ENCODE results near the gene EXOSC9. TPM values are rescaled to one million over a fixed set of nuclear protein-coding genes. Genes with fewer than 3 reads are reported as not detected.

The EXOSC9 gene
- total and polyA plus RNA-seq, 2 of the 8 experiments (the other 6 are each of a cell fraction or from before 2014, with no cell fraction given): 33.2 to 54.9 TPM

- Histone ChIP-seq H3K18ac (ENCODE audit: extremely low read depth, low read length) (no peak overlapping the region), H2BK5ac (ENCODE audit: low read depth, low read length) (no peak overlapping the region), H3K56ac (replicated peaks; ENCODE audit: insufficient read length, low read depth, low read length) (no peak overlapping the region), H3K79me1 (ENCODE audit: low read depth, low read length) (no peaks in the 10 kb centered on the region), H3K36me3 (ENCODE audit: control insufficient read depth in 2 of 4, insufficient read depth in 4 of 4, low read length in 3 of 4) (no peaks in the 10 kb centered on the region), H2AFZ (ENCODE audit: low read length) (no peak overlapping the region), H3K23me2 (ENCODE audit: low read depth, low read length) (peaks cover 2% of the 10 kb centered on the region; the same call in 1 of the 2 replicates), H3K4ac (replicated peaks; ENCODE audit: insufficient read length, low read depth, low read length) (no peak overlapping the region), H3K9ac (replicated peaks in 1 of 4; ENCODE audit: extremely low read depth in 1 of 4, low read depth in 3 of 4, low read length in 3 of 4) (no peak overlapping the region), H3K9me3 (ENCODE audit: insufficient read depth in 2 of 2, low read depth in 1 of 2, low read length in 1 of 2) (no peaks in the 10 kb centered on the region), H4K5ac (ENCODE audit: insufficient read length, low read depth, low read length) (no peak overlapping the region), H2AK5ac (ENCODE audit: low read depth, low read length) (no peak overlapping the region), H4K20me1 (replicated peaks in 1 of 2; ENCODE audit: control insufficient read depth in 1 of 2, insufficient read depth in 2 of 2, low read length in 2 of 2) (no peaks in the 10 kb centered on the region), H3K27me3 (replicated peaks in 1 of 4; ENCODE audit: control insufficient read depth in 3 of 4, extremely low read depth in 1 of 4, insufficient read depth in 3 of 4, low read length in 3 of 4) (peaks cover 0 to 2% (median 0%) of the 10 kb centered on the region in 4 experiments; a peak in 1 of 7 replicates), H4K91ac (replicated peaks; ENCODE audit: insufficient read length, low read length) (no peak overlapping the region), H3K23ac (ENCODE audit: insufficient read length) (no peak overlapping the region), H2BK15ac (ENCODE audit: low read length) (no peak overlapping the region), H4K8ac (ENCODE audit: extremely low read depth, insufficient read depth, low read length) (no peak overlapping the region), H3K14ac (ENCODE audit: insufficient read length) (no peak overlapping the region), H2BK12ac (ENCODE audit: low read depth, low read length) (no peak overlapping the region), H3K4me3 (ENCODE audit: extremely low read depth in 1 of 4, insufficient read depth in 2 of 4, low read depth in 3 of 4, low read length in 4 of 4) (no peak overlapping the region), H2BK120ac (replicated peaks; ENCODE audit: low read depth, low read length) (no peak overlapping the region), H3K79me2 (ENCODE audit: control insufficient read depth in 1 of 2, insufficient read depth in 2 of 2, low read length in 2 of 2) (no peaks in the 10 kb centered on the region), H3K27ac (ENCODE audit: low read depth, low read length) (no peak overlapping the region), H2BK20ac (ENCODE audit: low read length) (no peak overlapping the region), H3K4me1 (replicated peaks in 1 of 4; ENCODE audit: control insufficient read depth in 3 of 4, insufficient read depth in 4 of 4, low read length in 3 of 4) (0 out of 7 replicates have a peak, but pooled peaks cover 0 to 2% (median 0%) of the 10 kb centered on the region in 4 experiments), H3K4me2 (ENCODE audit: insufficient read depth in 1 of 2, low read depth in 2 of 2, low read length in 2 of 2) (no peak overlapping the region)
- 100% methylated on average over 1 of the region's 1 CpG; no CpG with 5 or more reads in 1 of the 2 experiments for WGBS, 2 experiments (ENCODE audit: extremely low coverage in 1 of 2, insufficient coverage in 1 of 2, insufficient read length in 1 of 2, insufficient replicate concordance in 2 of 2, low coverage in 1 of 2, low lambda C conversion rate in 2 of 2, missing lambda C conversion rate in 1 of 2)
- no peak for DNase-seq (ENCODE audit: low read depth in 1 of 2, low spot score in 2 of 2)
- POLR2A ChIA-PET (ENCODE audit: partially characterized antibody): no interaction called here
- CTCF ChIA-PET (ENCODE audit: partially characterized antibody): no interaction called here
- no peak for FAIRE-seq
- TF ChIP-seq SAP30 (IDR thresholded peaks at IDR 0.05; ENCODE audit: insufficient read depth, insufficient replicate concordance, low read length): no peak
- TF ChIP-seq RNF2 (IDR thresholded peaks at IDR 0.05; ENCODE audit: borderline replicate concordance, low read depth, low read length, missing control alignments, poor library complexity, severe bottlenecking): no peak
- TF ChIP-seq EZH2 (IDR thresholded peaks at IDR 0.05; ENCODE audit: low read depth, low read length, severe bottlenecking): no peak
- no peak for TF ChIP-seq SP4 (IDR thresholded peaks at IDR 0.05; ENCODE audit: low read length)
- TF ChIP-seq TAF7 (optimal IDR thresholded peaks at IDR 0.05; ENCODE audit: borderline replicate concordance, low read depth, low read length): no peak
- no peak for TF ChIP-seq EP300 (IDR thresholded peaks at IDR 0.05; ENCODE audit: borderline replicate concordance in 1 of 2, low read depth in 2 of 2, low read length in 2 of 2)
- TF ChIP-seq MAX (IDR thresholded peaks at IDR 0.05): no peak
- no peak for TF ChIP-seq BCL11A (IDR thresholded peaks at IDR 0.05; ENCODE audit: low read depth in 2 of 2, low read length in 2 of 2)
- TF ChIP-seq TEAD4 (IDR thresholded peaks at IDR 0.05; ENCODE audit: low read depth, low read length): no peak
- no peak for TF ChIP-seq TBP (IDR thresholded peaks at IDR 0.05; ENCODE audit: low read depth, low read length)
- TF ChIP-seq GABPA (IDR thresholded peaks at IDR 0.05; ENCODE audit: borderline replicate concordance, insufficient read depth, low read length): no peak
- TF ChIP-seq MAFK (IDR thresholded peaks at IDR 0.05; ENCODE audit: low read depth, low read length): no peak
- TF ChIP-seq GTF2F1 (IDR thresholded peaks at IDR 0.05; ENCODE audit: borderline replicate concordance, low read depth, low read length): no peak
Observed at GRCh38 chr4:121784401-121784800, 16.7 kb upstream of the EXOSC9 start.

Measured in H1 (cell line).